GM19372 (cell line): Measurements from ENCODE around the gene TBC1D1.

Source experiments
- ATAC-seq: cut with Tn5 transposase; IDR thresholded peaks from one replicate; pipeline ENCODE4 v1.9.1; 2021; ENCODE audit warnings: mild to moderate bottlenecking, low read depth, moderate library complexity; ENCODE audit not compliant: unreplicated experiment

TBC1D1 gene

DNA sequence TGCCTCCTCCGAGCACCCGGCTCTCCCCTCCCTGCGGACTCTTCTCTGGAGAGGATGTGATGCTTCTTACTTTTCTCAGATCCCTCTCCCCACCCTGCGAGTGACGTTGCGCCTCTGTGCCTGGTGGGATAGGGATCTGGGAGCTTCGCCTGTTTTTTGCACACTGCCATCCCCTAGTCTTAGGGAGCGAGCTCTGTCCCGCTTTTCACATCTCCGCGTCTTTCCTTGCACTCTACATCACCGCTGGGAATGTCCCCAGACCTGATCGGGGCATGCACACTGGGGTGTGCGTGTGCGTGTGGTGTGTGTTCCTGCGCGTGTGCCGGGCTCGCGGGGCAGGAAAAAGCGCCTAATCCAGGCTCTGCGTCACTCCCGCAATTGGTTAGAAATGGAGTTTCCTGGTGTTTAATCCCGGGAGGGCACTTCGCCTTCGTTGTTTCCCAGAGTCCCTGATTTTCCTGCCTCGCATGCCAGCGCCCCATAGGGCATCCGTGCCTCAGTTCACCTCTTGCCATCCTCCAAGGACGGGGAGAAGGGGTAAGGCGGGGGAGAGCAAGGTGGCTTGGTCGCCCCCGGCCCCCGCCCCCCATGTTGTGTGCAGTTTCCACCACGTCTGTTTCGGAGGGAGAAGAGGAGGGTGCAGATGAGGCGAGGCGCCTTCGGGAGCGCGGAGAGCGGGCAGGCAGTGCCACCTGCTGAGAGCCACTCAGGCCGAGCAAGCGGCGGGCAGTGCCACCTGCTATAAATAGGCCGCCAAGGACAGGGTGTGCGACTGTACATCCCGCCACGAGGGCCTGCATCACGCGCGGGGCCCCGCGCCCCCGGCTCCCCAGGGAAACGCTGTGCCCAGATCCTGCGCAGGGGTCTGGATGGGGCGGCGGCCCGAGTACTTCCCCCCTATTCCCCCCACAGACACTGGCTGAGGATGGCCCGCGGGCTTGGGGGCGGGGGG lies 759 bp upstream of the TBC1D1 start:
- peak; percentile 2 for ATAC-seq

DNA sequence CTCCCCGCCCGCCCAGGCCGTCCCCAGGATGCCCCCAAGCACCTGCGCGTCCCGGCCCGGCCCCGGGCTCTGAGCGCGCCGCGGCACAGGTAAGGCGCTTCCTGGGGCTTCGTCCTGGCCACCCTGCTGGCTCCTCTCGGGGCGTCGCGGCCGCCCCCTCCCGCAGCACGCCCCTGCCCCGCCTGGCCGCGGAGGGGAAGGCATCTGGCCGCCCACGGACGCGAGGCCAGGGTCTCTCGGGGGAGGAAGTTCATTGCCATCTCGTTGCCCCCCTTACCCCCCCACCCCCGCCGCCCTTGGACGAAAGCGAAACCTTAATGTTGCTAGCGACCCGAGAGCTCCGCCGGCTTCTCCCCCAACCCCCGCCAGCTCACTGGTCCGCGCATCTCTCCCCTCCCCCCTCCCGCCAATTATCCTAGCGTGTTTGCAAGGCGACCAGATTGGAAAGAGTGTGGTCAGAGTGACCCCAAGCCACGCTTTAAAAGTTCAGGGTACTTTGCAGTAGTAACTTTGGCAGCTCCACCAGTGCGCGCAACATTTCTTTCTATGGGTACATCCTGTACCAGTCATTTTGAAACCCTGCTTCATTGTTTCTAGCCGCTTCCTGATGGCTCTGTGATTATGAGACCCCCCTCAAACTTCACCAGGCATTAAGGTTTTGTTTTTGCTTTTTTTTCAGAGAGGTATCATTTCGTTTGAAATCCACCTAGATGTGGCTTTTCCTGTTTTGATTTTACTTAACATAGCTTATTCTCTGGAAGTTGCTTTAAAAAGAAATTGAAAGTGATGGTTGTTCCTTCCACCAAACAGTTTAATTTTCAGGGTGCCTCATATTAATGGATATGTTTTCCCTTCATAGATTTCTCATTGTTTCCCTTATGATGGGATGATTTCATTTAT lies 626 bp downstream of the TBC1D1 start:
- ATAC-seq: peak; percentile 48

DNA sequence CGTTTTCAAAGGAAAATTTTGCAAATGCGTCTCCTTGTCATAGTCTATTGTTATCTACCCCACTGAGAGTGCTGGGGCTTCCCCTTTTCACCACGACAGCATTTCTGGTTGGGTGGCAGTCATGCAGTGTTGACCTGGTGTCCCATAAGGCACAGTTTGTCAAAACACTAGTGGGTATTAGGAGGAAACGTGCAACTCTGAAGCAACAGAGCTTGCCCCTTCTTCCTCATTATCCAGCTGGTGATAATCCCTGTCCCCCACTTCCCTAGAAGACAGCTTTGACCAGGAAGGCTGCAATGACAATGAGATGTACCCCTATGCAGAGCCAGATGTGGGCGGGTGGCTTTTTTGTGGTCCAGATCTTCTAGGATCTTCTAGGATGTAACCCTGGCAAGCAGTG lies 1.8 kb downstream of the TBC1D1 start:
- ATAC-seq: peak; percentile 38

DNA sequence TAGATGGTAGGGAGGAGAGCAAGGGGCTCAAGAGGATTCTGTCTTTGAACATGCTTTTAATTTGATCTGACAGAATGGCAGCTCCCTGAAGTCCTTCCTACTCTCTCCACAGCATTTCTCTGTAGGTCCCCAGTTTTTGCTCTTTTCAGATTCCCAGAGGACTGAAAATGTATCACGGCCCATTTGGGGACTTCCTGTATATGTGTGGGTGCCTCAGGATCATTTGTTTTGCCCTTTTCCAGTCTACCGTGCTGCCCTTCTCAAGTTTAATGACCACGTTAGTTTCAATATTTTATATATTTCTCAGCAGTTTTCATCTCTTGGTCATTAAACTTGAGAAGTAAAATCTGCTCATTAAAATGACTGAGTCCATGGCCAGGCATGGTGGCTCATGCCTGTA lies 2.3 kb downstream of the TBC1D1 start:
- no peak for ATAC-seq

GRCh38 chr4:37895271-37895670 lies 4.4 kb downstream of the TBC1D1 start:
- no peak for ATAC-seq

DNA sequence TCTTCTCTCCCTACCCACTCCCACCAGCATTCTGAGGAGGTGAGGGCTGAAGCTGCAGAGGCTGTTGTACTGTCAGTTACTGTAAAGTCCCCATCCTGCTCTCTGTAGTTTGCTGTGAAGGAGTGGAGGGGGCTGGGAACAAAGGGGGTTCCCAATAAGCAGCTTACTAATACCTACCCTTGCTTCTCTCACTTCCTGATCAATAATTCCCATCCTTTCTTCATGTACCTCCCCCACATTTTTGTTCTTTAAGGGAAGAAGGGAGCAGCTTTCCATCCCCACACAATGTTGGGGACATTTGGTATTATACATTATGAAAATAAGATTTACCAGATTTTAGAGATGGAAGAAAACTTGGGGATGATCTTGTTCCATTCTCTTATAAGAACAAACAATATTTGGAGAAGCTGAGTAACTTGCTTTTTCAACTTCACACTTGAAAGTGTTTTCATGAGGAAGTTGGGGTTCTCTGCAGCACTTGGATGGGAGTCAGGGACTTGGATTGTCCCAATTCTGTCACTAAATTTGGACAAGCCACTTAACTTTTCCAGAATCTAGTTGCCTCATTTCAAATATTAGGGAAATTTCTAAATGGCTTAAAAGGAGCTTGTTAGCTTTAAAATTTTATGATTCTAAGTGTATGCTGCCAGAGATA lies 5.4 kb downstream of the TBC1D1 start:
- ATAC-seq: no peak

GRCh38 chr4:37902212-37902611 lies 11.3 kb downstream of the TBC1D1 start:
- ATAC-seq: no peak

- no peak for ATAC-seq
These were observed 12.1 kb downstream of the TBC1D1 start for GRCh38 chr4:37902738-37903693.

DNA sequence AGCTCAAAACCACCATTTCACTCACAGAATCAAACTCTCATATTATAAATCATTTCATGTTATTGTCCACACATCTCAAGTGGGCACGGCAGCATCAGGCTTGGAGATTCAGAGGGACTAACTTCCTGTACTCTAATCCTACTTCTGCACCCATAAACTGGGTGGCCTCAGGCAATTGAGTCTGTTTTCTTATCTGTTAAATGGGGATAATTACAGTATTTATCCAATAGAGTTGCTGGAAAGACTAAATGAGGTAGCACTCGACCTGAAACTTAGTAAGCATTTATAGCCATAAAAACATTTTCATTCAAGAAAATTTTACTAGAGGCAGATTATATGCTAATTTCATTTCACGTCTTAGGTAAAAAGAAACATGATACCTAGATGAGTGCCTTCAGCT lies 13.0 kb downstream of the TBC1D1 start:
- no peak for ATAC-seq

- no peak for ATAC-seq
These were observed 13.9 kb downstream of the TBC1D1 start for GRCh38 chr4:37904824-37905223.

DNA sequence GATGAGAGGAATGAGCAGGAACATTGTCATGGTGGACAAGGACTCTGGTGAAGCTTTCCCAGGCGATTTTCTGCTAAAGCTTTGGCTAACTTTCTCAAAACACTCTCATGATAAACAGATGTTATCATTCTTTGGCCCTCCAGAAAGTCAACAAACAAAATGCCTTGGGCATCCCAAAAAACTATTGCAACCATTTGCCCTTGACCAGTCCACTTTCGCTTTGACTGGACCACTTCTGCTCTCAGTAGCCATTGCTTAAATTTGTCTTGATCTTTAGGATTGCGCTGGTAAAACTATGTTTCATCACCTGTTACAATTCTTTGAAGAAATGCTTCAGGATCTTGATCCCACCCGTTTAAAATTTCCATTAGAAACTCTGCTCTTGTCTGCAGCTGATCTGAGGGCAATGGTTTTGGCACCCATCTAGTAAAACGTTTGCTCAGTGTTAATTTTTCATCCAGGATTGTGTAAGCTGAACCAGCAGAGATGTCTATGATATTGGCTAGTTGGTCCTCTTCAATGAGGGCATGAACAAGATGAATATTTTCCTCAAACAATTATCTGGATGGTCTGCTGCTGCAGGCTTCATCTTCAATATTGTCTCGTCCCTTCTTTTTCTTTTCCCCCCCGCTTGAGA lies 14.8 kb downstream of the TBC1D1 start:
- ATAC-seq: no peak

GRCh38 chr4:37908488-37909331 lies 17.8 kb downstream of the TBC1D1 start:
- ATAC-seq: no peak

- ATAC-seq: no peak
These were observed 18.6 kb downstream of the TBC1D1 start for GRCh38 chr4:37909332-37910090.

DNA sequence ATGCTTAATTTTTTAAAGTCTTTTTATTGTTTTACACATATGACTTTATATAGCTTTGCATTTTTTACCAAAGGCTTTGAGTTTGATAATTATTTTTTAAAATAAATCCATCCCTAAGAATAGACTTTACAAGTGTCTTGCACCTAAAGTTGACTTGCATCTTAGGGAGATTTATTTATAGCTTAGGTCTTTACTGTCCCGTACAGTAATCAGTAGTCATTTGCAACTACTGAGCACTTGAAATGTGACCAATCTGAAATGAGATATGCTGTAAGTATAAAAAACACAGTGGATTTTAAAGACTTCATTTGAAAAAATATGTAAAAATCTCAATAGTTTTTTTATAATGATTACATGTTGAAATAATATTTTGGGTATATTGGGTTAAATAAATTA lies 19.2 kb downstream of the TBC1D1 start:
- no peak for ATAC-seq

DNA sequence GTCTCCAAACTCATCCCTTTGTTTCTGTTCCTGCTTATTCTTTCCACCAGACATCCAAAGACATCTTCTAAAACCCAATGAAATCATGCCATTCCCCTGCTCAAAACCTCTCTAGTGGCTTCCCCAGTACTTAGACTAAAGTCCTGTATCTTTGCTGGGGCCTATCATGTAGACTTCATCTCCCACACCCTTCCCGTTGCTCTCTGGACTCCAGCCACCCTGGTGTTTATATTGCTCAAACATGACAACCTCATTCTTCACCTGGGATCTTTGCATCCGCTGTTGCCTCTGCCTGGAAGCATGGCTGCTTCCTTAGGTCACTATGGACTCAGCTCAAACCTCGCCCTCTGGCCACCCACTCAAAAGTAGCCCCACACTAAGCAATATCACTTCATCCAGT lies 23.7 kb downstream of the TBC1D1 start:
- ATAC-seq: no peak

- ATAC-seq: no peak
These were observed 26.5 kb downstream of the TBC1D1 start for GRCh38 chr4:37917388-37917787.

DNA sequence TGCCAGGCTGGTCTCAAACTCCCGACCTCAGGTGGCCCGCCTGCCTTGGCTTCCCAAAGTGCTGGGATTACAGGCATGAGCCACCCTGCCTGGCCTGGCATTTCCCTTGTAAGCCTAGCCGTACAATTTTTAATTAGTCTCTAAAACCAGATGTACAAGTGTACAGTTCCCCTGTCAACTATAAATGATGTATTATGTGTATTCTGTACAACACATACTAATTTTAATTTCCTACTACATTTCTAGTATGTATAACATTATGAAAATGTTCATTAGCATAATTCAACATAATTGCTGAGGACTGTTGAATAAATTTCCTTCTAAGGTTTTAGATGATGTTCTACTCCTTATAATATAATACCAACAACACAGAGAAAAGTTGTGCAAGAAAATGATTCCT lies 27.8 kb downstream of the TBC1D1 start:
- ATAC-seq: no peak

DNA sequence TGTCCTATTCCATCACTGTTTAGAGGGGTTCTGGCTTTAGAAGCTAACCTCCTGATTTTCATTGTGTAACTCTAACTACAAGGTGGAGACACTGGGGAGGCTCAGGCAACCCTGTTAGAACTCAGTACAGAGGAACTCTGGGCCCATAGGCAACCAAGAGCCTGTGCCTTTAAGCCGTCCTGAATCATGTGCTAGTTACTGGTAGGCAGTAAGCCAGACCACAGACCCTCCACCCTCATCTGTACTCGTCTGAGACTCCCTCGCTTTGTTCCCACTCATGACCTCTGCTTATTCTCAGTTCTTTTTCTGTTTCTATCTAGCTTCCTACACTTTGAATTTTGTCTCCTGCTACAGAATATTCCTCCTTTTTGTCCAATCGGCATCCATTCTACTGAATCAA lies 31.4 kb downstream of the TBC1D1 start:
- no peak for ATAC-seq
